ENCODE data around the gene GCC1.
A peak's percentile ranks its signal among the peaks of the same experiment; 100 is the strongest.
"Not testable (repeated sequence)": the region's sequence is repeated elsewhere in the genome, so short reads cannot be mapped to it uniquely, and the experiment has no call there.

GCC1 gene

GRCh38 chr7:127588697-127589482, 3.5 kb upstream of the GCC1 start:
- DNase-seq = no peak

GRCh38 chr7:127588019-127588696, 2.8 kb upstream of the GCC1 start, which contains the start of gene ARF5:
ARF5 (plus strand) TSS chr7:127588411; CDS start chr7:127588499, 88 bp downstream.
- peak; percentile 9 for DNase-seq

DNA sequence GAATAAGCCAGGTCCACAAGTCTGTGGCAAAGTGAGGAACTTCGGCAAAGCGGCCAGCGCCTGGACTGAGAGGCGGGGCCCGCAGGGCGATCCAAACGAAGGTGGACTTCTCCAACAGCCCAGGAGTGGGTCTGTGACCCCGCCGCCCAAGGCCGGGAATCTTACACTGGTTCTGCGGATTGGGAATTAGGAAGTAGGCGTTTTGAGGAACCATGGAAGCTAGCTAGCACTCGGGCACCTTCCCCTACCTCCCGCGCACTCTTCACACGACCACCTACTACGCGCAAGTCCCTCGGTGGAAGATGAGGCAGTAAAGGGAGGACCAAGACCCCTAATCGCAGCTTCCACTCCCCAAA, 2.2 kb upstream of the GCC1 start:
- no peak for DNase-seq

DNA sequence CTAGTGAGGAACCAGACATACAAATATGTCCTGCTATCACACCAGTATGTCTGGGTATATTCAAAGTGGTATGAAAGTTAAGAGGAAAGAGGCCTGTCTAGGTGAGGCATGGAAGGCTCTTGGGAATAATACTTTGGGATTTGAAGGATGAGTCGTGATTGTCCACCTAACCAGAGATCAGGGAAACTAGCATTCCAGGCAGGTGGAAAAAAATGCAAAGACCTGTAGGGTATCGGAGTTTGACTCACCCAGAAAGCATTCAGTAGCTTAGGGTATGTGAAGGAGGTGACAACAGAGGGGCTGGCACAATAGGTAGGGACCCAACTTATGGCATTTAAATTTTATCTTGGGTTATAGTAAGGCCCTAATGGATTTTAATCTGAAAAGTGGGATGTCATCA, 950 bp upstream of the GCC1 start:
- no peak for DNase-seq

- no peak for DNase-seq
These were observed 750 bp downstream of the GCC1 start for GRCh38 chr7:127584648-127585043.

- DNase-seq = no peak
These were observed 3.0 kb downstream of the GCC1 start for GRCh38 chr7:127582361-127582760.

- no peak for DNase-seq
These were observed 3.7 kb downstream of the GCC1 start for GRCh38 chr7:127581716-127582115.

DNA sequence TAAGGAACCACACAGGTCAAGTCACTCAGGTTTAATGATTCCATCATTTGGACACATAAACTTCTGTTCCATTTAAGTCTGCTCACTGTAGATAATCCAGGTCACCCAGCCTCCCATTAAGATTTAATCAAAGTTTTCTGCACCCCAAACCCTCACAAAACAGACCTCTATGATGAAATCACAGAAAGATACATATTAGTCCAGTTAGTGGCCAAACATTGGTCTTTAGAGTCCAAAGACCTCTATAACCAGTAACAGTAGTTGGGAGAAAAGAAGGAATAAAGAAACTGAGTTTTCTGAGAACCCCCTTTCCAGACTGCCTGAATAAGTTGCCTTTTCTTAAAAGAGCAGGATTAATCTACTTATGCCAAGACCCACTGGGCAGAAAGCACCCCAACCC, 4.8 kb downstream of the GCC1 start:
- no peak for DNase-seq

DNA sequence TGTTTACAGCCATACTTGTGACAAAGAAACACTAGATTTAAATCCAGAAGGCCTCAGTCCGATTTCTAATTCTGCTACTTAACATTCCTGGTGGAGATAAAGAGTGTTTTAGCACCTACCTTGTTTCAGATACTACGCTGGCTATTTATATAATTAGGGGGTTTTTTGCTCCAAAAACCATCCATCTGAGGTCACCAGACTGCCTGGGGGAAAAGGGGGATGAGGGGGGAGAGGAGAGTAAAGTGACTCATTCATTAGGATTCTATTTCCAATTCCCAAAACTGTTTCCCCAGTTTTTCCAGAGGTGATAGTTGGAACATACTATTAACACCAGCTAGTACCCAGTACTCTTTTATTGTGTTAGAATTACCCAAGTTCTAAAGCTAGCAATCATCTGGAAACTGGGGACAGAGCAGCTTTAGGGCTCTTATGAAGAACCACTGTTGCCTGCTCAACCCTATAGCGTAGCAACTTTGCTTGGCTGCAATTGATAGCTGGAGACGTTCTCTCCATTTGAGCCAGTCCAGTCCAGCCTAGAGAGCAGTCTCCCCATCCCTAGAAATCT, 6.6 kb downstream of the GCC1 start:
- no peak for DNase-seq

GRCh38 chr7:127578036-127578684, 7.2 kb downstream of the GCC1 start:
- DNase-seq = no peak

DNA sequence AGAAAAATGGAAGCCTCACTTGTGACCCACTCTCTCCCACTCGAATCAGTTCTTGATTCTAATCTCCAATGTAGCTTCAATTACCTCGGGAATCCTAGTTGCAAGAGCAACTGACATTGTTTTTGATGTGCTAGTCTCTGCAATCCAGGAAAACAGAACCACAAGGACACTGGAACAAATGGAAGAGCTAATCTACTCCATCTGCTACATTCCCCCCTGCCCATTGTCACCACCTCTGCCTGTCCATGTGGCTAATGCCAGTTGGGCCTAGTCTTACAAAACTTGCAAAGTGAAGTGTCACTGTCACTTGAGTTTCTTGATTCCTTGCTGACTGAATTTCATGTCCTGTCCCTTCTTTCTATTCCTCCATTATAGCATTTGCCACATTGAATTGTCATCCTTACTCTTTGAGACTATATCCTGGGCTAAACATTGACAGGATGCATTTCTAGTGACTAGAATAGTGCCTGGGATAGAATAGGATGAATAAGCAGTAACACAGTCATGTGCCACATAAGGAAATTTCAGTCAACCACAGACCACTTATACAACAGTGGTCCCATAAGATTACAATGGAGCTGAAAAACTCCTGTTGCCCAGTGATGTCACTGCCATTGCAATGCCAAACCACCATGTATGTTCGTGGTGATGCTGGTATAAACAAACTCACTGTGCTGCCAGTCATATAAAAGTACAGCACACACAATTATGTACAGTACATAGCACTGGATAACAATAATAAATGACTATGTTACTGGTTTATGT, 13.5 kb downstream of the GCC1 start:
- DNase-seq = no peak

- DNase-seq = not testable (repeated sequence)
These were observed 17.4 kb downstream of the GCC1 start for GRCh38 chr7:127568034-127568433.

GRCh38 chr7:127566242-127566641, 19.2 kb downstream of the GCC1 start:
- no peak for DNase-seq

GRCh38 chr7:127557803-127558202, 27.6 kb downstream of the GCC1 start:
- no peak for DNase-seq

GRCh38 chr7:127556404-127556803, 29.0 kb downstream of the GCC1 start:
- no peak for DNase-seq

DNA sequence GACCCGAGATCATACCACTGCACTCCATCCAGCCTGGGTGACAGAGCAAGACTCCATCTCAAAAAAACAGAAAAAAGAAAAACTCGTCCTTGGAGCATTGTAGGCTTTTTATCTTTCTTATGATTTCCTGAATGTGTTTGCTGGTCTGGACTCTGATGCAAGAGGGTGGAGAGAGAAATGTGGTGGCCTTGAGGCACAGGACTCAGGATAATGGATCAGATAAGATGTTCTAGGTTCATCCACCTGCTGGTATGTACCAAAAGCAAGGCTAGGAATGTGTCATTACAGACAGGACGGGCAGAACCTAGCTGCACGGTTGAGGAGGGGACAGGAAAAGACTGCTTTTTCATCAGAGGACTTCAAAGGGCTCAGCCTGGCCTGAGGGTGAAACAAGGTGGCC, 33.5 kb downstream of the GCC1 start:
- no peak for DNase-seq

DNA sequence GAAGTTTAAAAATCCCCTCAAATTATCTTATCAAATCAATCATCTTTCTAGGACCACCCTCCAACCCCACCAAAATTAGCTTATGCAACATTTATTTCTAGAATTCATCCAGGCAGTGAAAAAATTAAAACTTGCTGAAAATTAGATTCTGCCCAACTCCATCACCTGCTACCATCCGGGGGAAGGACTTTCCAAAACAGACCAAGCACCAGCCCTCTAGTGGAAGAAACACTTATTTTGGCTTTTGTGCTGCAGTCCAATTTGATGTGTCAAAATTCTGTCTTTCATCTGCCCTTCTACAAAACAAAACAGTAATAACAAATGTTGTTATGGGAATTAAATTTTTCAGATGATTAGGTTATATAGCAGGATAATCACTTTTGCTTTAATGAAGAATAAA, 35.1 kb downstream of the GCC1 start:
- DNase-seq = no peak

GRCh38 chr7:127546313-127546712, 39.1 kb downstream of the GCC1 start:
- no peak for DNase-seq

GRCh38 chr7:127541548-127541947, 43.8 kb downstream of the GCC1 start:
- no peak for DNase-seq

DNA sequence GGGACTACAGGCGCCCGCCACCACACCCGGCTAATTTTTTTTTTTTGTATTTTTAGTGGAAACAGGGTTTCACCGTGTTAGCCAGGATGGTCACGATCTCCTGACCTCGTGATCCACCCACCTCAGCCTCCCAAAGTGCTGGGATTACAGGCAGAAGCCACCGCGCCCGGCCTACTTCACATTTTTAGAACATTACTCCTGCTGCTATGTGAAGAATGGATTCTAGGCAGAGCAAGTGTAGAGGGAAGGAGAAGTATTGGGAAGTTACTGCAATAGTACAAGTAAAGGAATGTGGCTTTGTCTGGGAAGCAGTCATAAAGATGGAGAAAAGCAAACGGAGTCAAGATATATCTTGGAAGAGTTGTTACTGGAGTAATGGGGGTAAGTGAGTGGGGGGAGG, 44.9 kb downstream of the GCC1 start:
- DNase-seq = not testable (repeated sequence)

- no peak for DNase-seq
These were observed 46.3 kb downstream of the GCC1 start for GRCh38 chr7:127539116-127539515.

GRCh38 chr7:127536741-127537140, 48.7 kb downstream of the GCC1 start:
- DNase-seq = no peak

DNA sequence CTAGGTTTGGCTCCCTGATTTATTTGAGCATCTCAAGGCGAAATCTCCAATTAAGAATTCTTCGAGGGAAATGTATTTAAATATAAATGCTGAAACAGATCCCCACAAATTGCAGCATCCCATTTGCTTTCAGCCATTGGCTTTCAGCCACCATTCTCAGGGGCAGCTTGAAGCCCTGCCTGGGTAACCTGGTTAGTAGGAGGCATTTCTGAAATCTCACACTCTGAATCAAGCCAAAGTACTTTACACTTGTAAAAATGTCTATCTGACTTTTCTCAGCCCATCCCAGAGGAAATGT, 49.1 kb downstream of the GCC1 start:
- no peak for DNase-seq

Measured in NCI-H1417 treated with DMSO at 0.1 percent for 48 hours (cell line).